DMS114 treated with DMSO at 0.1 percent for 48 hours (cell line): ENCODE measurements around the gene LARP6.
"Not testable (repeated sequence)": the region's sequence is repeated elsewhere in the genome, so short reads cannot be mapped to it uniquely, and the experiment has no call there.

Experiments
- DNase-seq: peaks from one replicate; lab custom pipeline; 2025; ENCODE audit not compliant: unreplicated experiment; lab: John Stamatoyannopoulos, UW

Gene LARP6

GRCh38 chr15:70853973-70854665 lies at the start of gene LARP6:
Gene LARP6 (minus strand): TSS chr15:70854157. CDS start chr15:70854088, 69 bp downstream.
- peak; percentile 16 for DNase-seq

- no peak for DNase-seq
These were observed 48.1 kb upstream of the LARP6 start for GRCh38 chr15:70902107-70902506.

- peak; percentile 77 for DNase-seq
These were observed 39.1 kb upstream of the LARP6 start for GRCh38 chr15:70892912-70893560.

GRCh38 chr15:70892002-70892911 lies 38.3 kb upstream of the LARP6 start, which contains the start of the genes LRRC49 and THAP10:
Gene LRRC49 (plus strand): TSS chr15:70892826. CDS start chr15:70892895, 69 bp downstream.
Gene THAP10 (minus strand): TSS chr15:70892433. CDS start chr15:70892272, 161 bp downstream.
- peak; percentile 98 for DNase-seq

GRCh38 chr15:70882361-70882760 lies 28.4 kb upstream of the LARP6 start:
- no peak for DNase-seq

GRCh38 chr15:70880781-70881180 lies 26.8 kb upstream of the LARP6 start:
- DNase-seq = no peak

GRCh38 chr15:70879401-70879800 lies 25.4 kb upstream of the LARP6 start:
- DNase-seq = no peak

- no peak for DNase-seq
These were observed 22.7 kb upstream of the LARP6 start for GRCh38 chr15:70876683-70877082.

GRCh38 chr15:70876011-70876410 lies 22.1 kb upstream of the LARP6 start:
- DNase-seq = no peak

- DNase-seq = peak; percentile 59
These were observed 21.2 kb upstream of the LARP6 start for GRCh38 chr15:70875001-70875782.

GRCh38 chr15:70873232-70874054 lies 19.5 kb upstream of the LARP6 start:
- DNase-seq = no peak

- DNase-seq = not testable (repeated sequence)
These were observed 17.5 kb upstream of the LARP6 start for GRCh38 chr15:70871490-70871889.

- DNase-seq = no peak
These were observed 16.1 kb upstream of the LARP6 start for GRCh38 chr15:70870051-70870450.

- no peak for DNase-seq
These were observed 15.4 kb upstream of the LARP6 start for GRCh38 chr15:70869346-70869745.

GRCh38 chr15:70867911-70868467 lies 14.0 kb upstream of the LARP6 start:
- no peak for DNase-seq

GRCh38 chr15:70866982-70867641 lies 13.2 kb upstream of the LARP6 start:
- DNase-seq = no peak

GRCh38 chr15:70863450-70864218 lies 9.7 kb upstream of the LARP6 start:
- DNase-seq = no peak

GRCh38 chr15:70859998-70860397 lies 6.0 kb upstream of the LARP6 start:
- no peak for DNase-seq
